ENCODE measurements around the gene RAB37.

DNA sequence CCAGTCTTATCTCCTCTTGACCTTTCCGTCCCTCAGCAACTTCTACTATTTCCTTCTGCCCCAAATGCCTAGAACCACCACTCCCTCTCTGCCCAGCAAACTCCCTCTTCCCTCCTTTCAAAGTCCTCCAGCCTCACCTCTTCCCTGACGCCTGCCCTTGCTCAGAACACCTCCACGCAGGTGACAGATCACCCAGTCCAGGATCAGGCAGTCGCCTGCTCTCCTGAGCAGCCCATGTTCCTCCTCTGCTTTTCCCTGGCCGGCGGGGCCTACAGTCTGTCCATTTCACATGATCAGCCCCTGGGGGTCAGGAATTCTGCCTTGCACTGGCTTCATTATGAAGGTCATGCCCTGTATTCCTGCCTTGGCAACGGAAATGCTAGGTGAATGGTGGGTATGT is 24.8 kb upstream of the RAB37 start:
- TF ChIP-seq POLR2A (IDR thresholded peaks at IDR 0.05), result no peak
- TF ChIP-seq, protein P1, sequence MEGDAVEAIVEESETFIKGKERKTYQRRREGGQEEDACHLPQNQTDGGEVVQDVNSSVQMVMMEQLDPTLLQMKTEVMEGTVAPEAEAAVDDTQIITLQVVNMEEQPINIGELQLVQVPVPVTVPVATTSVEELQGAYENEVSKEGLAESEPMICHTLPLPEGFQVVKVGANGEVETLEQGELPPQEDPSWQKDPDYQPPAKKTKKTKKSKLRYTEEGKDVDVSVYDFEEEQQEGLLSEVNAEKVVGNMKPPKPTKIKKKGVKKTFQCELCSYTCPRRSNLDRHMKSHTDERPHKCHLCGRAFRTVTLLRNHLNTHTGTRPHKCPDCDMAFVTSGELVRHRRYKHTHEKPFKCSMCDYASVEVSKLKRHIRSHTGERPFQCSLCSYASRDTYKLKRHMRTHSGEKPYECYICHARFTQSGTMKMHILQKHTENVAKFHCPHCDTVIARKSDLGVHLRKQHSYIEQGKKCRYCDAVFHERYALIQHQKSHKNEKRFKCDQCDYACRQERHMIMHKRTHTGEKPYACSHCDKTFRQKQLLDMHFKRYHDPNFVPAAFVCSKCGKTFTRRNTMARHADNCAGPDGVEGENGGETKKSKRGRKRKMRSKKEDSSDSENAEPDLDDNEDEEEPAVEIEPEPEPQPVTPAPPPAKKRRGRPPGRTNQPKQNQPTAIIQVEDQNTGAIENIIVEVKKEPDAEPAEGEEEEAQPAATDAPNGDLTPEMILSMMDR (IDR thresholded peaks at IDR 0.05), result no peak

All from testis (tissue), 2 donors.